ENCODE data around the gene GPR89A.
"Not testable (repeated sequence)": the region's sequence is repeated elsewhere in the genome, so short reads cannot be mapped to it uniquely, and the experiment has no call there.

GPR89A gene

GRCh38 chr1:145607833-145608733 is at the start of gene GPR89A:
Gene GPR89A, plus strand, starts transcription at chr1:145607988. Its CDS starts 146 bp downstream, at chr1:145608134.
- peak; percentile 92 for DNase-seq

GRCh38 chr1:145586820-145587219 is 21.0 kb upstream of the GPR89A start:
- DNase-seq, result not testable (repeated sequence)

GRCh38 chr1:145590806-145591205 is 17.0 kb upstream of the GPR89A start:
- not testable (repeated sequence) for DNase-seq

- DNase-seq, result not testable (repeated sequence)
These were observed 15.4 kb upstream of the GPR89A start for GRCh38 chr1:145592347-145592746.

- DNase-seq, result peak; percentile 1
These were observed 12.4 kb upstream of the GPR89A start for GRCh38 chr1:145595421-145595820.

GRCh38 chr1:145596236-145596635 is 11.6 kb upstream of the GPR89A start:
- DNase-seq, result not testable (repeated sequence)

- not testable (repeated sequence) for DNase-seq
These were observed 8.4 kb upstream of the GPR89A start for GRCh38 chr1:145599426-145599825.

GRCh38 chr1:145601593-145601992 is 6.2 kb upstream of the GPR89A start:
- DNase-seq, result no peak

- DNase-seq, result not testable (repeated sequence)
These were observed 948 bp upstream of the GPR89A start for GRCh38 chr1:145606840-145607239.

GRCh38 chr1:145607289-145607688 is 499 bp upstream of the GPR89A start:
- not testable (repeated sequence) for DNase-seq

GRCh38 chr1:145610744-145611143 is 3.0 kb downstream of the GPR89A start:
- not testable (repeated sequence) for DNase-seq

GRCh38 chr1:145620073-145620472 is 12.3 kb downstream of the GPR89A start:
- DNase-seq, result not testable (repeated sequence)

GRCh38 chr1:145622177-145622576 is 14.4 kb downstream of the GPR89A start:
- not testable (repeated sequence) for DNase-seq

- DNase-seq, result not testable (repeated sequence)
These were observed 28.4 kb downstream of the GPR89A start for GRCh38 chr1:145636237-145636636.

- DNase-seq, result not testable (repeated sequence)
These were observed 34.1 kb downstream of the GPR89A start for GRCh38 chr1:145641886-145642285.

- not testable (repeated sequence) for DNase-seq
These were observed 36.2 kb downstream of the GPR89A start for GRCh38 chr1:145643990-145644389.

GRCh38 chr1:145656245-145656943 is 48.6 kb downstream of the GPR89A start:
- not testable (repeated sequence) for DNase-seq

GRCh38 chr1:145662502-145662901 is 54.7 kb downstream of the GPR89A start:
- not testable (repeated sequence) for DNase-seq

GRCh38 chr1:145665015-145665414 is 57.2 kb downstream of the GPR89A start:
- not testable (repeated sequence) for DNase-seq

GRCh38 chr1:145670995-145671745 is 63.4 kb downstream of the GPR89A start:
- not testable (repeated sequence) for DNase-seq

- not testable (repeated sequence) for DNase-seq
These were observed 65.4 kb downstream of the GPR89A start for GRCh38 chr1:145673217-145673616.

- DNase-seq, result not testable (repeated sequence)
These were observed 77.1 kb downstream of the GPR89A start for GRCh38 chr1:145684858-145685257.

GRCh38 chr1:145686078-145686477 is 78.3 kb downstream of the GPR89A start:
- not testable (repeated sequence) for DNase-seq
